ENCODE data around the gene STX4.

STX4 gene

DNA sequence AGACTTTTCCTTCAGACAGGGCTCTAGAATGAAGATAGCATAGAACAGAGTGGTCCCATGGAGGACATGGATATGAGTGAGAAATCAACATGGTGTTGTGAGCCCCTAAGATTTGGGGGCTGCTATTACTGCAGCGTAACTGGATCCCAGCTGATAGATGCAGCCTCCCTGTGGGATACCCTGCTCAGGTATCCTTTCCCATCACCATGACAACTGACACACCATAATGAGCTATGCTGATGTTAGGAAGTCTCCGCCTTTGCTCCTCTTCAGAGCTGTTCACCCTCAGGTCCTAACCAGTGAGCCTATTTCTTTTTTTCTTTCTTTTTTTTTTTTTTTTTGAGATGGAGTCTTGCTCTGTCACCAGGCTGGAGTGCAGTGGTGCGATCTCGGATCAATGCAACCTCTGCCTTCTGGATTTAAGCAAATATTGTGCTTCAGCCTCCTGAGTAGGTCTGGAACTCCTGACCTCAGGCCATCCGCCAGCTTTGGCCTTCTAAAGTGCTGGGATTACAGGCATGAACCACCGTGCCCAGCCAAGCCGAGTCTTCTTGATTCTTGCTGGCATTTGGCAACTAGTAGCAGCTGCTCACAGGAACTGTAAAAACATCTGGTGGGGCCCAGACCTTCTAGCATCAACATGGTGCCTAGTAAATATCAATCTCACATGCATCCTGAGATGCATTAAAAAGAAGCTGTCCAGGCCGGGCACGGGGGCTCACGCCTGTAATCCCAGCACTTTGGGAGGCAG, 17.1 kb downstream of the STX4 start:
- no peak for DNase-seq
- intact Hi-C loops (cut with DNase I): no loop called here

GRCh38 chr16:31052114-31052513, 18.8 kb downstream of the STX4 start:
- intact Hi-C loops (cut with DNase I): no loop called here
- DNase-seq: no peak

GRCh38 chr16:31055613-31056012, 22.3 kb downstream of the STX4 start:
- no peak for DNase-seq
- intact Hi-C loops (cut with DNase I): no loop called here

- DNase-seq: no peak
- intact Hi-C loops (cut with DNase I): no loop called here
Observed at GRCh38 chr16:31061126-31061812, 27.9 kb downstream of the STX4 start.

DNA sequence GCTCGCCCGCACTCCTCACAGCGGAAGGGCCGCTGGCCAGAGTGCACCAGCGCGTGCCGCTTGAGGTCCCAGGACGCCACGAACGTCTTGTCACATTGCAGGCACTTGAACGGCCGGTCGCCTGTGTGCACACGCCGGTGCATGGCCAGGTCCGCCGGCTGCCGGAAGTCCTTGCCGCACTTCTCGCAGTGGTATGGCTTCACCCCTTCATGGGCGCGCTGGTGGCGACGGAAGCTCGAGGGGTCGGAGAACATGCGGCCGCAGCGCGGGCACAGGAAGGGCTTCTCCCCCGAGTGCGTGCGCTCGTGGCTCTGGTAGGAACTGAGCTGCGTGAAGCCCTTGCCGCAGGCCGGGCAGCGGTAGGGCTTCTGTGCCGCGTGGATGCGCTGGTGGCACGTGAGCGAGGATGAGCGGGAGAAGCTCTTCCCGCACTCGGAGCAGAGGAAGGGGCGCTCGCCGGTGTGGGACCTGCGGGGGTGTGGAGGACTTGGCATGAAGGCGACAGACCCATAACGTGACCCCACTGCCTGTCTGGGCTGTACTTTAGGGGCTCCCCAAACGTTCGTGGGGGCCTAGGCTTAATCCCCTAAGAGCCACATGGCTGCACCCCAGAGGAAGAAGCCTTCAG, 28.6 kb downstream of the STX4 start:
- intact Hi-C loops (cut with DNase I): no loop called here
- no peak for DNase-seq

DNA sequence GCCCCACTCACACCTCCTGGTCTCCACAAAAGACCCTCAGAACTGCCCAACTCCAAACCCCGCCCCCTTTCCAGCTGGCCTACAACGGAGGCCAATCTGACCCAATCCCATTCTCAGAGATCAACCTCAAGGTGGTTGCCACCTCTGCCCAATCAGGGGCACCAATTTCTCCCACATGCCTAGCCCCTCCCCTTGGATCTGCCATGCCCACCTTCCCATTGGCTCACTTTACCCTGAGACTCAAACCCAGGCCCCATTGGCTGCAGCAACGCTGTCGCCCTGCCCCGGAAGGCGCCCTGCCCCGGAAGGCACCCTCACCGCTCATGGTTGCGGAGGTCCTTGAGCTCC, 30.1 kb downstream of the STX4 start:
- DNase-seq: no peak
- intact Hi-C loops (cut with DNase I): no loop called here

DNA sequence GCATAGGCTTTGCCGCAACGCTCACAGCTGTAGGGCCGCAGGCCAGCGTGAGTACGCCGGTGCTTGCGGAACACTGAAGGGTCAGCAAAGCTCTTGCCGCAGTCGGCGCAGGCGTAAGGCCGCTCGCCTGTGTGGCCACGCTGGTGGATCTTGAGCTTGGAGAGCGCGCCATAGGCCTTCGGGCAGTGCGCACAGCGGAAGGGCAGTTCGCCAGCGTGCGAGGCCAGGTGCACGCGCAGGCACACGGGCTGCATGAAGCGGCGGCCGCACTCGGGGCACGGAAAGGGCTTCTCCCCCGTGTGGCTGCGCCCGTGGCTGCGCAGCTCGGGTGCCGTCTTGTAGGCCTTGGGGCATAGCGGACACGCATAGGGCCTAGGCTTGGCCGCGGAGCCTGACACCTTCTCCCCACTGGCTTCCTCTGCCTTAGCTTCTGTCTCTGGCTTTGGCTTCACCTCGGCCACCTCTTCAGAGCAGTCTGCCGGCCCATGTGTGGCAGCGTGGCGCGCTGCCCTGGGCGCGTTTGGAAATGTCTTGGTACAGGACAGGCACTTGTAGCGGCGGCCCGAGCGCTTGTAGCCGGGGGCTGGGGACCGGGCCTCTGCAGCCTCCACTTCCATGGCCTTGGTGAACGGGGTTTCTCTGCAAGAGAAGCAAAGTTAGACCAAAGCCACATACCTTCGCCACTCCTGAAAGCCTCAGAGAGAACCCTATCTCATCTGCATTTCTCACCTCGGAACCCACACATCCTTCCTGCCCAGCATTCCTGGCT, 30.7 kb downstream of the STX4 start:
- DNase-seq: no peak
- intact Hi-C loops (cut with DNase I): no loop called here

DNA sequence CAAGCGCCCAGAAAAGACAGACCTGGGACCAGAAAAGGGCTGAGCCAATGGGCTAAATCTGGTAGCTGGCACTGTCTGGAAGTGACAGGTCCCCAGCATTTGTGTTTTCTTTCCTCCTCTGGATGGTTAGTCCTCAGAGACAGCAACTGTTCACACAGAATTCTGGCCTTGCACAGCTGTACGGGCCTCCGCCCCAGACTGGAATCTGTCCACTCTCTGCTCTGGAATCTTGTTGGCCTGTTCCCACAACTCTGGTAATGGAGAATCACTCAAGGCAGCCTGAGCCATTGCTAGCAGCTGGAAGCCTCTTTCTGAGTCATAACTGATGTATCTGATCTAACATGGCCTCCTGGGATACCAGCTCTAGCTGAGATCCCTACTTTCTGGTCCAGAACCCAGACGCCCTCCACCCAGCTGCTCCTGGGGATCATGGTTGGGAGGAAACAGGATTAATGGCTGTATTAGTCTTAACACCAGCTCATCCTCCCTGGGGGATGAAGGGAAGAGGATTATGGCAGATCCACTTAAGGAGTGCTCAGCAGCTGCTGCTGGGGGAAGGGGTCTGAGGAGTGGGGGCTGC, 31.6 kb downstream of the STX4 start:
- intact Hi-C loops (cut with DNase I): no loop called here
- DNase-seq: no peak

DNA sequence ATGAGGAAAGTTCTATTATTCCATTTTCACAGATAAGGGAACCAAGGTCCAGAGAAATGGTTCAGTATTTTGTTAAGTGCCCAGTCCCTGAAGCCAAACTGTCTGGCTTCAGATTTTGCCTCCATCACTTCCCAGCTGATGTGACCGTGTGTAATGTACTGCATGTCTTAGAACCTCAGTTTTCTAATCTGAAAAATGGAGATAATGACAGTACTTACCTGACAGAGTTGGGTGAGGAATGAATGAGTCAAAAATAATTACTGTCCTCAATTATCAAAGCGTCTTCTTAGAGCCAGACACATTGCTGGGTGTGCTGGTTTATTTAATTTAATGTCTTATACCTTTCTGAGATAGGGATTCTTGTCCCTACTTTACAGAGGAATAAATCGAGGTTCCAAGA, 34.0 kb downstream of the STX4 start:
- intact Hi-C loops (cut with DNase I): no loop called here
- no peak for DNase-seq

DNA sequence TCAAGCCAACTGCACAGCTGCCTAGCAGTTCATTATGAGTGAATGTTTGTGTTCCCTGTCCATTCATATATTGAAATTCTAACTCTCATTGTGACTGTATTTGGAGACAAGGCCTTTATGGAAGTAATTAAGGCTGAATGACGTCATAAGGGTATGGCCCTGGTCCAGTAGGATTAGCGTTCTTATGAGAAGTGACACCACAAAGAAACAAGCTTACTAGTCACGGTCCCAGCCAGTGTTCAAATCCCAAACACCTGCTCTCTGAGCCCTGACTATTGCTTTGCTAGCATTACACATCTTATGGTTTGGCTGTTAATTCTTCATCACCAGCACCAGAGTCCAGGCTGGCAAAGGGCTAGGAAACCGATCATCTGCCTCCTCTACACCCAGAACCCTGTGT, 38.5 kb downstream of the STX4 start:
- intact Hi-C loops (cut with DNase I): loop anchor here (5.0 kb wide), 1 partner anchor 40 kb away; the partner anchor contains the start of gene STX4
- no peak for DNase-seq

GRCh38 chr16:31072540-31073141, 39.3 kb downstream of the STX4 start:
- DNase-seq: peak in 23 of 42 donors; percentile 3 to 66 (median 39)
- intact Hi-C loops (cut with DNase I): loop anchor here (5.0 kb wide), 1 partner anchor 40 kb away; the partner anchor contains the start of gene STX4

DNA sequence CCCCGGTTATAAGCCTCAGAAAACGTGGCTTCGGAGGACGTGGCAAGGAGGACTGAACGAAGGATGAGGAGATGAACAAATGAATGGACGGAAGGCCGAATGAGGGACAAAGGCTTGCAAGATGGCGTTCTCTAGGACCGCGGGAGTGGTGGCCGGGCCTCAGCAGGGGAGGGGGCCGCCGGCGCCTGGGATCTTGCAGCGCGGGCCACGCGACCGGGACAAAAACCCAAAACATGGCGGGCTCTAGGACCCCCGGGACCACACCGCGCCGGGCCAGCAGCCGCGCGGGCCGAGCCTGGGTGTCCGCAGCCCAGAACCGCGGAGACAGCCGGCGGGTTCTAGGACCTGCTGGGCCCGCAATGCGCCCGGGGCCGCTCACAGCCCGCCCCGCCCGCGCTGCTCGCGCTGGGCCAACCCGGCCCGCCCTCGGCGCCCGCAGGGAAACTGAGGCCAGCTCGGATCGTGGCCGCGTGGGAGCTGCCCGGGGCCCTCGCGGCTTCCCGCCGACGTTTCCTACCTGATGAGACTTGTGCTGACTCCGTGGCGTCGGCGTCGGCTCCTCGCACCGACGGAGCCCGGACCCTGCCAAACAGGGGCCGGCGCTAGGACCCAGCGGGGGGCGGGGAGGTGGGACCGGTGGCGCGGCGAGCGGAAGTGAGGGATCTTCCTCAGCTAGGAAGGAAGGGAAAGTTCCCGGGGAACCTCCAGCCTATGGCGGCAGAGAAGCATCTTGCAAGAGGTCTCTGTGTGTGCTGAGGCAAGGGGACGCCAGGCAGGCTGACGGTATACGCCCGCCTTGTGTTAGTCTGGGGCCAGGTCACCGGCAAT, 40.0 kb downstream of the STX4 start:
- DNase-seq: peak; percentile 87 to 98 (median 96)
- intact Hi-C loops (cut with DNase I): loop anchor here (5.0 kb wide), 1 partner anchor 41 kb away; the partner anchor contains the start of gene STX4

DNA sequence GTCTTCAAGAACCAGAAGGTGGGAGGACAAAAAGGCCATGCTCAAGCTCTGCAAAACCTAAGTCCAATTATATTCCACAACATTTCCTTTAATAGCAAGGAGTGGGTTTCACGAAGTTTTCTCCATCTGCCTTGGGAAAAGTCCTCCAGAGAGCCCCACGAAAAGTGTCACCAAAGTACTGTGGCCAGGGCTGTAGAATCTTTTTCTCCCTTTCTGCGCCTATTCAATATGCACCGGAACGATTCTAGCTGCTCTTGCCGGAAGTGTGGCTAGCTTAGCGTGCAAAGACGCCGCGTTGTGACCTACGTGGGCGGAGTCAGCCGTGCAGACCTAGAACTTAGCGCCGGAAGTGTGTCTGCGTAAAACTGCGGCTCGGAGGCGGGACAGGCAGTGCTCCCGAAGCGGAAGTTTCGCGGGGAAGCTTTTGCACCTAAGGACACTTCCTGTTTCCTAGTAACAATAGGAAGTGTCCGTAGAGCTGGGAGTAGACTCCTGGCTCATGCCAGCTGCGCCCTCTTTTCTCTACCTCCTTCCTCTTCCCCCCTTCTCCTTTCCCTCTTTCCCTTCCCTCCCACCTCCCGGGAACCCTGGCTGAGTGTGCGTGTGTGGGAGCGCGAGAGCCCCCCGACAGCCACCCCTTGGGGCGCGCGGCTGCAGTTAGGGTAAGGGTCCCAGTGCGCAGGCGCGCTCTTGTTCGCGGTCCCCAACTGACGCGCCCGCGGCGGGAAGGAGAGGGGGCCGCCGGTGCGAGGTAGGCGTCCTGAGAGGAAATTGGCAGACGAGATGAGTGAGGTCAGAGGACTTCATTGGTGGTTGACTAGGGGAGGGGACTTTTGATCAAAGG, 40.8 kb downstream of the STX4 start, which contains the start of the genes ZNF646 and ZNF668:
Gene ZNF646, plus strand, starts transcription at position 453 of the 844 bp plus-strand sequence. CDS start 1,903 bp downstream, outside the sequence.
Gene ZNF668, minus strand, starts transcription at position 271 of the 844 bp plus-strand sequence. CDS start 9,781 bp downstream, outside the sequence.
- intact Hi-C loops (cut with DNase I): loop anchor here (5.0 kb wide), 1 partner anchor 42 kb away; the partner anchor contains the start of gene STX4
- peak; percentile 97 to 100 (median 99) for DNase-seq

- intact Hi-C loops (cut with DNase I): loop anchor here (5.0 kb wide), 1 partner anchor 42 kb away; the partner anchor contains the start of gene STX4
- DNase-seq: no peak
Observed at GRCh38 chr16:31074814-31075183, 41.4 kb downstream of the STX4 start.

DNA sequence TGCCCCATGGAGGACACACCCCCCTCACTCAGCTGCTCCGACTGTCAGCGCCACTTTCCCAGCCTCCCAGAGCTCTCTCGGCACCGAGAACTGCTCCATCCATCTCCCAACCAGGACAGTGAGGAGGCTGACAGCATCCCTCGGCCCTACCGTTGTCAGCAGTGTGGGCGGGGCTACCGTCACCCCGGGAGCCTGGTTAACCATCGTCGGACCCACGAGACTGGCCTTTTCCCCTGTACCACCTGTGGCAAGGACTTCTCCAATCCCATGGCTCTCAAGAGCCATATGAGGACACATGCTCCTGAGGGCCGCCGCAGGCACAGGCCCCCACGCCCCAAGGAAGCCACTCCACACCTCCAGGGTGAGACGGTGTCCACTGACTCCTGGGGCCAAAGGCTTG, 43.0 kb downstream of the STX4 start:
- no peak for DNase-seq
- intact Hi-C loops (cut with DNase I): no loop called here

GRCh38 chr16:31077024-31077423, 43.7 kb downstream of the STX4 start:
- DNase-seq: no peak

More at GRCh38 chr16:31077024-31077423, 43.7 kb downstream of the STX4 start:
- intact Hi-C loops (cut with DNase I): no loop called here

All from head of caudate nucleus (tissue), 42 donors.